Thoracic aorta (tissue), 2 donors: ENCODE data around the gene MRM3. TPM values are rescaled to one million over a fixed set of nuclear protein-coding genes. Genes with fewer than 3 reads are reported as not detected.
"Not testable (repeated sequence)": the region's sequence is repeated elsewhere in the genome, so short reads cannot be mapped to it uniquely, and the experiment has no call there.

ENCODE experiments used
- ATAC-seq: fragments of 150-250 bp; one replicate; pipeline ENCODE4 v1.8.0; 2017; ENCODE audit warnings: low read depth; ENCODE audit not compliant: insufficient number of reproducible peaks, low FRiP score
- DNase-seq: peaks from one replicate; pipeline ENCODE4 v3.0.0-alpha.2; 2020; ENCODE audit warnings: low spot score
- H3K27ac ChIP-seq, 2 donors: fragments of 200-600 bp; sonication (generic); 1 replicate in 1 of 2; 2 replicates in 1 of 2; pipeline ENCODE4 v1.5.1; 2016; ENCODE audit warnings: mild to moderate bottlenecking in 2 of 2, moderate library complexity in 2 of 2
- H3K27me3 ChIP-seq: fragments of 200-600 bp; sonication (generic); replicated peaks from 2 replicates; pipeline ENCODE4 v1.6.0; 2016; ENCODE audit warnings: mild to moderate bottlenecking; ENCODE audit not compliant: insufficient read depth
- H3K36me3 ChIP-seq: fragments of 200-600 bp; sonication (generic); one replicate; pipeline ENCODE4 v1.5.1; 2016
- H3K4me1 ChIP-seq, 2 donors: fragments of 200-600 bp; sonication (generic); 1 replicate in 1 of 2; 2 replicates in 1 of 2; pipeline versions ENCODE4 v1.5.1 to v1.6.0; 2016; ENCODE audit warnings: low read depth in 2 of 2, mild to moderate bottlenecking in 1 of 2; ENCODE audit not compliant: control insufficient read depth in 1 of 2
- H3K4me3 ChIP-seq: fragments of 200-600 bp; sonication (generic); 2 replicates; pipeline ENCODE4 v1.5.1; 2016; ENCODE audit warnings: mild to moderate bottlenecking
- H3K9me3 ChIP-seq: fragments of 200-600 bp; sonication (generic); 2 replicates; pipeline ENCODE4 v1.5.1; 2016
- total RNA-seq, 2 donors: library from RNA; depleted of rRNA; stranded (reverse); fragments of >200 nt; gene quantifications; one replicate each; pipeline versions ENCODE4 v1.1.0 to v1.2.3, GENCODE V29; 2016
- TF ChIP-seq, protein P1 (sequence below): fragments of 200-600 bp; sonication (generic); IDR thresholded peaks from one replicate; pipeline ENCODE4 v1.5.1; 2019; ENCODE audit warnings: antibody characterized with exemption

The MRM3 gene
- total RNA-seq, 2 donors from 2014 or later = 5.7 to 10.5 TPM

GRCh38 chr17:746181-746580 is 36.0 kb upstream of the MRM3 start:
- DNase-seq (no peak), ATAC-seq (no peak)
- Histone ChIP-seq H3K9me3 (no peaks in the 10 kb centered on the region), H3K36me3 (peaks cover 49% of the 10 kb centered on the region), H3K27ac (no peak overlapping the region), H3K27me3 (no peaks in the 10 kb centered on the region), H3K4me3 (no peak overlapping the region), H3K4me1 (peaks cover 7 to 16% of the 10 kb centered on the region in 2 donors)
- TF ChIP-seq, protein P1, sequence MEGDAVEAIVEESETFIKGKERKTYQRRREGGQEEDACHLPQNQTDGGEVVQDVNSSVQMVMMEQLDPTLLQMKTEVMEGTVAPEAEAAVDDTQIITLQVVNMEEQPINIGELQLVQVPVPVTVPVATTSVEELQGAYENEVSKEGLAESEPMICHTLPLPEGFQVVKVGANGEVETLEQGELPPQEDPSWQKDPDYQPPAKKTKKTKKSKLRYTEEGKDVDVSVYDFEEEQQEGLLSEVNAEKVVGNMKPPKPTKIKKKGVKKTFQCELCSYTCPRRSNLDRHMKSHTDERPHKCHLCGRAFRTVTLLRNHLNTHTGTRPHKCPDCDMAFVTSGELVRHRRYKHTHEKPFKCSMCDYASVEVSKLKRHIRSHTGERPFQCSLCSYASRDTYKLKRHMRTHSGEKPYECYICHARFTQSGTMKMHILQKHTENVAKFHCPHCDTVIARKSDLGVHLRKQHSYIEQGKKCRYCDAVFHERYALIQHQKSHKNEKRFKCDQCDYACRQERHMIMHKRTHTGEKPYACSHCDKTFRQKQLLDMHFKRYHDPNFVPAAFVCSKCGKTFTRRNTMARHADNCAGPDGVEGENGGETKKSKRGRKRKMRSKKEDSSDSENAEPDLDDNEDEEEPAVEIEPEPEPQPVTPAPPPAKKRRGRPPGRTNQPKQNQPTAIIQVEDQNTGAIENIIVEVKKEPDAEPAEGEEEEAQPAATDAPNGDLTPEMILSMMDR = no peak

- no peak overlapping the region for H3K27ac ChIP-seq
- peaks cover 10 to 21% of the 10 kb centered on the region in 2 donors for H3K4me1 ChIP-seq
- no peak overlapping the region for H3K4me3 ChIP-seq
- DNase-seq = no peak
- H3K36me3 ChIP-seq = peaks cover 46% of the 10 kb centered on the region
- H3K9me3 ChIP-seq = no peaks in the 10 kb centered on the region
- ATAC-seq = no peak
- TF ChIP-seq, protein P1 = no peak
- H3K27me3 ChIP-seq = no peaks in the 10 kb centered on the region
These were observed 35.1 kb upstream of the MRM3 start for GRCh38 chr17:746783-747629.

GRCh38 chr17:748604-749003 is 33.5 kb upstream of the MRM3 start:
- not testable (repeated sequence) for H3K4me3 ChIP-seq, DNase-seq, H3K27ac ChIP-seq, ATAC-seq, H3K27me3 ChIP-seq, H3K9me3 ChIP-seq
- Histone ChIP-seq H3K36me3 (peaks cover 39% of the 10 kb centered on the region), H3K4me1 (peaks cover 10 to 21% of the 10 kb centered on the region in 2 donors)

DNA sequence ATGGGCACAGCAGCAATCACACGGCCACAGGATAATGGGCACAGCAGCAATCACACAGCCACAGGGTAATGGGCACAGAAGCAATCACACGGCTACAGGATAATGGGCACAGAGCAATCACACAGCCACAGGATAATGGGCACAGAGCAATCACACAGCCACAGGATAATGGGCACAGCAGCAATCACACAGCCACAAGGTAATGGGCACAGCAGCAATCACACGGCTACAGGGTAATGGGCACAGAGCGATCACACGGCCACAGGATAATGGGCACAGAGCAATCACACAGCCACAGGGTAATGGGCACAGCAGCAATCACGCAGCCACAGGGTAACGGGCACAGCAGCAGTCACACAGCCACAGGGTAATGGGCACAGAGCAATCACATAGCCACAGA is 32.8 kb upstream of the MRM3 start:
- not testable (repeated sequence) for ATAC-seq, H3K4me3 ChIP-seq

GRCh38 chr17:750431-751037 is 31.6 kb upstream of the MRM3 start:
- TF ChIP-seq, protein P1 = no peak

More for the DNA sequence above, 32.8 kb upstream of the MRM3 start:
- Histone ChIP-seq H3K4me1 (peaks cover 10 to 21% of the 10 kb centered on the region in 2 donors), H3K36me3 (peaks cover 31% of the 10 kb centered on the region)
- DNase-seq, H3K9me3 ChIP-seq, H3K27ac ChIP-seq, H3K27me3 ChIP-seq: not testable (repeated sequence)

DNA sequence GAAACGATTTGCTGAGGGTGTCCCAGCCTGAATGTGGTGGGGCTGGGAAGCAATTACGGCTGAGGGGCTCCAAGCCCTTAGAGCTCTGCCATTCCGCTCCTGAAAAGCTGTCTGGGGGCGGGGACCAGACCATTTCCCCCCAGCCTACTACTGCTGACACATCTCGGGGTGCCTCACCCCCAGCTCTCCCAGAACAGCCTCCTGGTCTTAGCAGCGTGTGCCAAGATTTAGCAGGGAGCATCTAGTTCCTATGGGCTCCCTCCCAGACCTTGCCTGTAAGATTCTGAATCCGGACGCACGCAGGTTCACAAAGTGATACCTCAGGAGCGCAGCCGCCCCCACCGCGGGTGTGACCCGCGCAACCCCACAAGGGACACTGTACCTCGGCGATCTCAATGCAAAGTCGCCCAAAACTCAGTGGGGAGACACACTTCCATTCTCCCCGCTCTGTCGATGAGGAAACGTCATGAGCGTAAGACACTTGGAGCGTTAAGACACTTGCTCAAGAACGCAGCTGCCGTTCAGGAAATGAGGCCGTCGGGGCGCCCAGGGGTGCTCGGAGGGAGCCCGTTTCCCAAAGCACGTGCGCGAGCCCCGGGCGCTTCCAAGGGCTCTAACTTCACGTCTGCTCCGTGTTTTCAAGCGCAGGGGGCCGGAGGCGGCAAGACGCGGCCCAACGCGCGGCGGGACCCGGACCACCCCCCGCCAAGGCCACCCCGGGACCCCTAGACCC is 30.7 kb upstream of the MRM3 start:
- no peak for DNase-seq
- TF ChIP-seq, protein P1 = no peak

More at GRCh38 chr17:750431-751037, 31.6 kb upstream of the MRM3 start:
- peaks cover 10 to 21% of the 10 kb centered on the region in 2 donors for H3K4me1 ChIP-seq
- peak overlapping the region; percentile 79 for H3K4me3 ChIP-seq
- H3K36me3 ChIP-seq = peaks cover 20% of the 10 kb centered on the region
- H3K9me3 ChIP-seq = no peaks in the 10 kb centered on the region
- no peak overlapping the region for H3K27ac ChIP-seq
- no peak for DNase-seq
- ATAC-seq = no peak
- no peaks in the 10 kb centered on the region for H3K27me3 ChIP-seq

More for the DNA sequence above, 30.7 kb upstream of the MRM3 start:
- Histone ChIP-seq H3K36me3 (peaks cover 11% of the 10 kb centered on the region), H3K4me3 (peak overlapping the region; percentile 79), H3K4me1 (peaks cover 10 to 30% of the 10 kb centered on the region in 2 donors), H3K27ac (peak overlapping the region; percentile 90 to 93), H3K27me3 (no peaks in the 10 kb centered on the region), H3K9me3 (no peaks in the 10 kb centered on the region)
- no peak for ATAC-seq
